Panc1 (cell line): Measurements from ENCODE around the gene POLK. TPM values are rescaled to one million over a fixed set of nuclear protein-coding genes. Genes with fewer than 3 reads are reported as not detected.

ENCODE experiments used
- ATAC-seq: fragments of 200-7000 bp; cut with Tn5 transposase; 2 replicates; pipeline ENCODE4 v1.9.1; 2020; ENCODE audit warnings: mild to moderate bottlenecking, moderate library complexity
- BruUV-seq: library from RNA; stranded (reverse); fragments of 400-500 nt; replicated peaks from 2 replicates; lab custom pipeline; 2021; lab: Mats Ljungman, UMichigan
- CTCF ChIA-PET: fragments of 300-600 bp; sonication (Branson Sonifier 250); formaldehyde crosslinking; loops from one replicate; lab custom pipeline; 2022; ENCODE audit warnings: antibody characterized with exemption; lab: Charles Lee
- POLR2A ChIA-PET: fragments of 300-600 bp; sonication (Branson Sonifier 250); formaldehyde crosslinking; loops from one replicate; lab custom pipeline; 2022; ENCODE audit warnings: antibody characterized with exemption; lab: Charles Lee
- DNase-seq: peaks from one replicate; pipeline ENCODE4 v3.0.0-alpha.2; 2010; ENCODE audit warnings: low read depth, low spot score
- H3K27ac ChIP-seq: 2 replicates; pipeline ENCODE4 v1.5.1; 2011; ENCODE audit warnings: mild to moderate bottlenecking, low read length, inconsistent platforms
- H3K27me3 ChIP-seq: fragments of 200-500 bp; sonication (Bioruptor generic); 2 replicates; pipeline ENCODE4 v1.6.0; 2014; ENCODE audit warnings: low read length, inconsistent platforms; ENCODE audit not compliant: control insufficient read depth, insufficient read depth
- H3K36me3 ChIP-seq: fragments of 200-500 bp; sonication (Bioruptor generic); 2 replicates; pipeline ENCODE4 v1.5.1; 2014; ENCODE audit warnings: inconsistent platforms, mild to moderate bottlenecking, low read length, moderate library complexity; ENCODE audit not compliant: control insufficient read depth, insufficient read depth
- H3K4me1 ChIP-seq: 2 replicates; pipeline ENCODE4 v1.5.1; 2011; ENCODE audit warnings: inconsistent platforms, mild to moderate bottlenecking, low read length, moderate library complexity; ENCODE audit not compliant: control insufficient read depth, insufficient read depth
- H3K4me3 ChIP-seq, 2 experiments: 2 replicates each; pipeline ENCODE4 v1.5.1; 2011 to 2012; ENCODE audit warnings: low read depth in 2 of 2, low read length in 2 of 2, mild to moderate bottlenecking in 2 of 2, inconsistent platforms in 1 of 2, moderate library complexity in 1 of 2
- H3K9me3 ChIP-seq: fragments of 200-500 bp; sonication (Bioruptor generic); 2 replicates; pipeline ENCODE4 v1.5.1; 2014; ENCODE audit warnings: low read depth, mild to moderate bottlenecking, inconsistent platforms, low read length, moderate library complexity; ENCODE audit not compliant: control insufficient read depth, insufficient read depth
- CTCF ChIP-seq: fragments of 450-650 bp; IDR thresholded peaks from 2 replicates; pipeline ENCODE4 v1.5.1; 2017; ENCODE audit warnings: mild to moderate bottlenecking
- POLR2AphosphoS5 ChIP-seq: IDR thresholded peaks from 2 replicates; pipeline ENCODE4 v1.6.1; 2012; ENCODE audit warnings: mild to moderate bottlenecking, low read depth, low read length, moderate library complexity
- REST ChIP-seq, 2 experiments: IDR thresholded peaks; 2 replicates each; pipeline ENCODE4 v1.6.1; 2011 to 2012; ENCODE audit warnings: low read depth in 2 of 2, control low read depth in 1 of 2, low read length in 1 of 2, mild to moderate bottlenecking in 1 of 2, moderate library complexity in 1 of 2; ENCODE audit not compliant: insufficient read depth in 1 of 2
- SIN3A ChIP-seq: IDR thresholded peaks from 2 replicates; pipeline ENCODE4 v1.6.1; 2012; ENCODE audit warnings: low read depth, mild to moderate bottlenecking, low read length, moderate library complexity, borderline replicate concordance; ENCODE audit not compliant: insufficient read depth
- TCF7L2 ChIP-seq: IDR thresholded peaks from 2 replicates; pipeline ENCODE4 v1.6.1; 2011; ENCODE audit warnings: mild to moderate bottlenecking, low read depth, low read length, inconsistent platforms
- in situ Hi-C: cut with HindIII; loops from 2 replicates; pipeline ENCODE4 v1.10.0; 2016; ENCODE audit warnings: low sequenced_read_pairs, low pct_unique_long_range_greater_than_20kb
- intact Hi-C: fragments of 100-400 bp; cut with micrococcal nuclease; formaldehyde crosslinking; loops from one replicate; pipeline ENCODE4 v1.10.0; 2022; ENCODE audit not compliant: unreplicated experiment
- total RNA-seq: library from RNA; stranded (reverse); gene quantifications from one replicate; pipeline ENCODE4 v1.2.1, GENCODE V29; 2021; ENCODE audit not compliant: unreplicated experiment

The POLK gene
- total RNA-seq, 1 experiment from 2014 or later, result 21.3 TPM

GRCh38 chr5:75601996-75602395, 90.3 kb downstream of the POLK start:
- in situ Hi-C loops, result no loop called here
- Histone ChIP-seq H3K27me3 (no peaks in the 10 kb centered on the region), H3K4me1 (no peaks in the 10 kb centered on the region), H3K36me3 (peaks cover 6% of the 10 kb centered on the region; the same call in 1 of the 2 replicates), H3K4me3 (no peak overlapping the region), H3K9me3 (no peaks in the 10 kb centered on the region), H3K27ac (no peak overlapping the region)
- DNase-seq, result no peak
- intact Hi-C loops, result no loop called here
- CTCF ChIA-PET, result no interaction called here
- TF ChIP-seq POLR2AphosphoS5 (no peak), CTCF (no peak), REST (IDR thresholded peaks at IDR 0.05; ENCODE audit: insufficient read depth in 1 of 2, low read depth in 2 of 2, low read length in 1 of 2) (no peak), TCF7L2 (no peak), SIN3A (no peak)
- POLR2A ChIA-PET, result no interaction called here
- ATAC-seq, result 0 out of 2 replicates have a peak, but pooled peaks have one; percentile 58
- no TSS peak for BruUV-seq

GRCh38 chr5:75603371-75603770, 91.7 kb downstream of the POLK start:
- ChIA-PET CTCF (interaction anchor here (0.5 kb wide), 1 partner anchor 44 kb away, joined by 3 read pairs; no protein-coding TSS in a partner anchor), POLR2A (interaction anchor here (0.7 kb wide), 1 partner anchor 839 kb away, joined by 3 read pairs; no protein-coding TSS in a partner anchor)
- TF ChIP-seq REST (IDR thresholded peaks at IDR 0.05; ENCODE audit: insufficient read depth in 1 of 2, low read depth in 2 of 2, low read length in 1 of 2) (no peak), TCF7L2 (no peak), CTCF (no peak), POLR2AphosphoS5 (no peak), SIN3A (no peak)
- BruUV-seq, result no TSS peak
- H3K27me3 ChIP-seq, result no peaks in the 10 kb centered on the region
- no peak overlapping the region for H3K4me3 ChIP-seq
- H3K9me3 ChIP-seq, result no peaks in the 10 kb centered on the region
- intact Hi-C loops (no loop called here), in situ Hi-C loops (no loop called here)
- peaks cover 2% of the 10 kb centered on the region; the same call in 1 of the 2 replicates for H3K36me3 ChIP-seq
- no peak for DNase-seq
- no peaks in the 10 kb centered on the region for H3K4me1 ChIP-seq
- no peak overlapping the region for H3K27ac ChIP-seq
- ATAC-seq, result no peak
